Hepatocyte (in vitro differentiated cells): Measurements from ENCODE around the gene RPL29.

ENCODE experiments used
- CTCF ChIP-seq: fragments of 200-600 bp; sonication (generic); IDR thresholded peaks from 2 replicates; pipeline ENCODE4 v1.5.1; 2016; ENCODE audit warnings: antibody characterized with exemption, mild to moderate bottlenecking; ENCODE audit not compliant: poor library complexity
- EZH2phosphoT487 ChIP-seq: fragments of 200-600 bp; sonication (generic); IDR thresholded peaks from one replicate; pipeline ENCODE4 v1.6.1; 2018; ENCODE audit warnings: antibody characterized with exemption, mild to moderate bottlenecking, low read depth, moderate library complexity; ENCODE audit not compliant: unreplicated experiment, severe bottlenecking

GRCh38 chr3:51978143-51978502 is 17.6 kb downstream of the RPL29 start:
- no peak for TF ChIP-seq CTCF
- TF ChIP-seq EZH2phosphoT487 = no peak
